Keratinocyte (primary cell): ENCODE data around the gene HECTD4.

ENCODE experiments used
- CTCF ChIP-seq, 3 experiments: IDR thresholded peaks in 1 of 3; conservative IDR thresholded peaks in 1 of 3; optimal IDR thresholded peaks in 1 of 3; 2 replicates in 2 of 3; 3 replicates in 1 of 3; pipeline versions ENCODE3 to v1.5.1; 2011; ENCODE audit warnings: low read length in 3 of 3, mild to moderate bottlenecking in 3 of 3, moderate library complexity in 2 of 3, control low read depth in 1 of 3, inconsistent platforms in 1 of 3; ENCODE audit not compliant: insufficient read depth in 2 of 3; ENCODE audit errors: extremely low read depth in 1 of 3
- EZH2 ChIP-seq: IDR thresholded peaks from one replicate; pipeline ENCODE4 v1.6.1; 2012; ENCODE audit warnings: inconsistent platforms, mild to moderate bottlenecking, low read length, moderate library complexity

DNA sequence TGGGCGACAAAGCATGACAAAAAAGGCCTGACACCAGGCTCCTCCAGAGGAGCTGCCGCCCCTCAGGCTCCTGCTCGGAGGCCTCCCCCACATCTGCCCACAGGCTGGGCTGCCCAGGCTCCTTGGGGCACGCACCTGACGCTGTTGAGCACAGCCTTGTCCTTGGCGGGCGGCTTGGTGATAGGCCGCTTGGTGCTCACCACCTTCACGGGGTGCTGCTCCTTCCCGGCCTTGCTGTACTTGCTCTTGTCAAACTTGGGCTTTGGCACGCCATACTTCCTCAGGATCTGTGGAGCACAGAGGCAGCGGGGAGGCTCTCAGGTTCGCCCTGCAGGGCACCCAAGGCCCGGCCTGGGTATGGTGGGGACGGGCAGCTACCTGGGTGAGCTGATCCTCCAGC lies 203.4 kb downstream of the HECTD4 start:
- TF ChIP-seq CTCF (optimal IDR thresholded peaks at IDR 0.05 in 1 of 3, IDR thresholded peaks at IDR 0.05 in 1 of 3, conservative IDR thresholded peaks at IDR 0.05 in 1 of 3; ENCODE audit: extremely low read depth in 1 of 3, insufficient read depth in 2 of 3, low read length in 3 of 3) (no peak), EZH2 (no peak)
